ENCODE results near the gene SCGN.

SCGN gene, protein sequence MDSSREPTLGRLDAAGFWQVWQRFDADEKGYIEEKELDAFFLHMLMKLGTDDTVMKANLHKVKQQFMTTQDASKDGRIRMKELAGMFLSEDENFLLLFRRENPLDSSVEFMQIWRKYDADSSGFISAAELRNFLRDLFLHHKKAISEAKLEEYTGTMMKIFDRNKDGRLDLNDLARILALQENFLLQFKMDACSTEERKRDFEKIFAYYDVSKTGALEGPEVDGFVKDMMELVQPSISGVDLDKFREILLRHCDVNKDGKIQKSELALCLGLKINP

DNA sequence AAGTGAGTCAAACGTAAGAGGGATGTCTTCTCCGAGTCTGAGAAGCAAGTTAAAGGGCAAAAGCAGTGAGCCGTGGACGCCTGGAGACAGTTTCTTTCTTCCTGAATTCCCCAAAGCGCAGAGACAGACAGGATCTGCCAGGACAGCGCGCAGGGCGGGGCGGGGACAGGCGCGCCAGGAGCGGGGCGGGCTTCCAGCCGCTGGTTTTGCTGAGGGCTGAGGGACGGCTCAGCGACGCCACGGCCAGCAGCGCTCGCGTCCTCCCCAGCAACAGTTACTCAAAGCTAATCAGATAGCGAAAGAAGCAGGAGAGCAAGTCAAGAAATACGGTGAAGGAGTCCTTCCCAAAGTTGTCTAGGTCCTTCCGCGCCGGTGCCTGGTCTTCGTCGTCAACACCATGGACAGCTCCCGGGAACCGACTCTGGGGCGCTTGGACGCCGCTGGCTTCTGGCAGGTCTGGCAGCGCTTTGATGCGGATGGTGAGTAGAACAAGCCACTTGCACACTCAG, at the start of gene SCGN:
Gene SCGN (plus strand): TSS at position 209 of the 509 bp plus-strand sequence. CDS start 189 bp downstream, at position 398.
- peak within 1 kb of the TSS; percentile 35 for H2AFZ ChIP-seq
- H3K4me2 ChIP-seq (ENCODE audit: low read length), result peak within 1 kb of the TSS; percentile 42
- H3K79me2 ChIP-seq, result no peaks in the 10 kb centered on the region
- H3K27ac ChIP-seq, result no peak within 1 kb of the TSS
- H3K4me3 ChIP-seq (ENCODE audit: low read depth, low read length), result no peak within 1 kb of the TSS
- H3K27me3 ChIP-seq (ENCODE audit: control insufficient read depth, insufficient read depth, low read length), result no peaks in the 10 kb centered on the region
- no peaks in the 10 kb centered on the region for H3K4me1 ChIP-seq
- TF ChIP-seq, protein P1, sequence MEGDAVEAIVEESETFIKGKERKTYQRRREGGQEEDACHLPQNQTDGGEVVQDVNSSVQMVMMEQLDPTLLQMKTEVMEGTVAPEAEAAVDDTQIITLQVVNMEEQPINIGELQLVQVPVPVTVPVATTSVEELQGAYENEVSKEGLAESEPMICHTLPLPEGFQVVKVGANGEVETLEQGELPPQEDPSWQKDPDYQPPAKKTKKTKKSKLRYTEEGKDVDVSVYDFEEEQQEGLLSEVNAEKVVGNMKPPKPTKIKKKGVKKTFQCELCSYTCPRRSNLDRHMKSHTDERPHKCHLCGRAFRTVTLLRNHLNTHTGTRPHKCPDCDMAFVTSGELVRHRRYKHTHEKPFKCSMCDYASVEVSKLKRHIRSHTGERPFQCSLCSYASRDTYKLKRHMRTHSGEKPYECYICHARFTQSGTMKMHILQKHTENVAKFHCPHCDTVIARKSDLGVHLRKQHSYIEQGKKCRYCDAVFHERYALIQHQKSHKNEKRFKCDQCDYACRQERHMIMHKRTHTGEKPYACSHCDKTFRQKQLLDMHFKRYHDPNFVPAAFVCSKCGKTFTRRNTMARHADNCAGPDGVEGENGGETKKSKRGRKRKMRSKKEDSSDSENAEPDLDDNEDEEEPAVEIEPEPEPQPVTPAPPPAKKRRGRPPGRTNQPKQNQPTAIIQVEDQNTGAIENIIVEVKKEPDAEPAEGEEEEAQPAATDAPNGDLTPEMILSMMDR (IDR thresholded peaks at IDR 0.05), result no peak
- no peaks in the 10 kb centered on the region for H3K36me3 ChIP-seq (ENCODE audit: control insufficient read depth, insufficient read depth, low read length)
- no peak within 1 kb of the TSS for H3K9ac ChIP-seq
- no peaks in the 10 kb centered on the region for H3K9me3 ChIP-seq (ENCODE audit: control insufficient read depth, low read length)

DNA sequence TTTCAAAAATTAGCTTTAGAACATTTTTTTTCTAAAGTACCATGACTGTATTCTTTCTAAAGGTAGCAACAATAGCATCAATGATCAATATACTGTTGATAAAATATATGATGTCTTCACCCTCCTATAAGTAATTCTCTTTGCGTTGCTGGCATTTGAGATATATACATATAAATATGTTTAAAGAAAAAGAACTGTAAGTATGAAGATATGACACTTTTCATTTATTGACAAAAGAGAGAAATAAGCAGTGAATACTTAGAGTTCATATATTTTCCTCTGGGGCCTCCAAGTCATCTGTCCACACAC, 49.4 kb upstream of the SCGN start:
- H3K4me1 ChIP-seq, result no peaks in the 10 kb centered on the region
- no peak overlapping the region for H2AFZ ChIP-seq
- no peaks in the 10 kb centered on the region for H3K79me2 ChIP-seq
- TF ChIP-seq, protein P1 (IDR thresholded peaks at IDR 0.05), result no peak
- H3K27me3 ChIP-seq (ENCODE audit: control insufficient read depth, insufficient read depth, low read length), result no peaks in the 10 kb centered on the region
- no peak overlapping the region for H3K4me3 ChIP-seq (ENCODE audit: low read depth, low read length)
- no peak overlapping the region for H3K27ac ChIP-seq
- H3K9ac ChIP-seq, result no peak overlapping the region
- no peak overlapping the region for H3K4me2 ChIP-seq (ENCODE audit: low read length)
- H3K9me3 ChIP-seq (ENCODE audit: control insufficient read depth, low read length), result no peaks in the 10 kb centered on the region
- no peaks in the 10 kb centered on the region for H3K36me3 ChIP-seq (ENCODE audit: control insufficient read depth, insufficient read depth, low read length)

DNA sequence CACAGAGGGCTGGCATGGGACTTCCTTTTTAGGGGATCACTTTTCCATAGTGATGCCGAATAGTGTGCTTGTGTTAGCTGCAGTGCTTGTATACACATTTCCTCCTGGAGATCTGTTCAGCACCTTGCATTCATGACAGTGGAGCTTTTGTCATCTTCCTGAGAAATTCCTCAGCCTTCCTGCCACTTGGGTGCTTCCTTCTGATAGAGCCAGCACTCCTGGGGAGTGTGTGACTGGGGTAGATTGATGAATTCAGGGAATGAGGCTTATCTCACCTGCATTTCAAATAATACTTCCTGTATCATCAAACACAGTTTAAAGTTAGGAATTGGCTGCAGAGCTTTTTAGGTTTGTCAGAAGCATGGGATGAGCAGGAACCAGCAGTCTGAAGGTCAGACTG, 48.8 kb upstream of the SCGN start:
- H3K4me3 ChIP-seq (ENCODE audit: low read depth, low read length), result no peak overlapping the region
- H3K36me3 ChIP-seq (ENCODE audit: control insufficient read depth, insufficient read depth, low read length), result no peaks in the 10 kb centered on the region
- H3K9ac ChIP-seq, result no peak overlapping the region
- H3K4me2 ChIP-seq (ENCODE audit: low read length), result no peak overlapping the region
- H2AFZ ChIP-seq, result no peak overlapping the region
- TF ChIP-seq, protein P1 (IDR thresholded peaks at IDR 0.05), result no peak
- no peaks in the 10 kb centered on the region for H3K79me2 ChIP-seq
- H3K4me1 ChIP-seq, result no peaks in the 10 kb centered on the region
- no peaks in the 10 kb centered on the region for H3K9me3 ChIP-seq (ENCODE audit: control insufficient read depth, low read length)
- H3K27ac ChIP-seq, result no peak overlapping the region
- no peaks in the 10 kb centered on the region for H3K27me3 ChIP-seq (ENCODE audit: control insufficient read depth, insufficient read depth, low read length)

DNA sequence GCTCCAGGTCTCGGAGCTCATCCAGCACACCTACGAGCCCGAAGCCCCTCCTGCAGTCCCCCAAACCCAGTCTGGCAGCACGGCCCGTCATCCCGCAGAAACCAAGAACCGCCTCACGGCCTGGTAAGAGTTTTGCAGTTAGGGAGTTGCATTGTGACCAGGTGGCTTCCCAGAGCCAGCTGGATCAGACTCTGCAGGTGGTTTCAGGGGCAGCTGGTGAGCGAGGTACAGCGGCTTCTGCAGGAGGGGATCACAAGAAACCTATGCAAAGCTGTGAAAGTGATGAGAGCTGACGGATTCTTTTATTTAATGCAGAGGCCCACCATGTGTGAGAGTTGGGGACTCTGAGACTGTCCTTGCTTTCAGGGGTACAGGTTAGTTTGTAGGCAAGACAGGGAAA, 45.9 kb upstream of the SCGN start:
- H3K36me3 ChIP-seq (ENCODE audit: control insufficient read depth, insufficient read depth, low read length), result no peaks in the 10 kb centered on the region
- TF ChIP-seq, protein P1 (IDR thresholded peaks at IDR 0.05), result no peak
- H3K27ac ChIP-seq, result no peak overlapping the region
- no peak overlapping the region for H2AFZ ChIP-seq
- H3K4me3 ChIP-seq (ENCODE audit: low read depth, low read length), result no peak overlapping the region
- H3K4me1 ChIP-seq, result no peaks in the 10 kb centered on the region
- H3K9me3 ChIP-seq (ENCODE audit: control insufficient read depth, low read length), result no peaks in the 10 kb centered on the region
- H3K27me3 ChIP-seq (ENCODE audit: control insufficient read depth, insufficient read depth, low read length), result no peaks in the 10 kb centered on the region
- H3K4me2 ChIP-seq (ENCODE audit: low read length), result no peak overlapping the region
- H3K9ac ChIP-seq, result no peak overlapping the region
- H3K79me2 ChIP-seq, result no peaks in the 10 kb centered on the region

All from parathyroid adenoma (tissue), 2 donors.